GM12878 (cell line): Measurements from ENCODE around the gene ISG15. TPM values are rescaled to one million over a fixed set of nuclear protein-coding genes. Genes with fewer than 3 reads are reported as not detected.
A peak's percentile ranks its signal among the peaks of the same experiment; 100 is the strongest.

Source experiments
- ATAC-seq: fragments of 200-7000 bp; cut with Tn5 transposase; 3 replicates; pipeline ENCODE4 v1.9.1; 2020; ENCODE audit warnings: mild to moderate bottlenecking, moderate library complexity
- BruUV-seq: library from RNA; stranded (reverse); fragments of 400-500 nt; replicated peaks from 2 replicates; lab custom pipeline; 2021; lab: Mats Ljungman, UMichigan
- CTCF ChIA-PET: fragments of 300-600 bp; sonication (Branson Sonifier 250); formaldehyde crosslinking; extraction: SDS; loops from one replicate; lab custom pipeline; 2021; ENCODE audit warnings: inconsistent platforms; lab: Yijun Ruan, JAX
- POLR2A ChIA-PET: fragments of 350-600 bp; formaldehyde crosslinking; extraction: SDS; loops from one replicate; lab custom pipeline; 2021; ENCODE audit warnings: inconsistent platforms; lab: Charles Lee
- RAD21 ChIA-PET: fragments of 300-600 bp; sonication (Branson Sonifier 250); formaldehyde crosslinking; loops from one replicate; lab custom pipeline; 2023; ENCODE audit warnings: antibody characterized with exemption; ENCODE audit not compliant: unreplicated experiment; lab: Charles Lee
- SMC1A ChIA-PET: fragments of 300-600 bp; sonication (Branson Sonifier 250); formaldehyde crosslinking; loops from one replicate; lab custom pipeline; 2023; ENCODE audit not compliant: unreplicated experiment, uncharacterized antibody; lab: Charles Lee
- DNase-seq: peaks from one replicate; pipeline ENCODE4 v3.0.0-alpha.2; 2011; ENCODE audit warnings: low read depth, low spot score
- FAIRE-seq: peaks from 3 replicates; lab custom pipeline; 2011; peaks lifted over from hg19 to GRCh38; lab: Jason Lieb, UNC
- H2AFZ ChIP-seq: 2 replicates; pipeline ENCODE4 v1.6.0; 2011; ENCODE audit warnings: low read depth, low read length, control low read depth; ENCODE audit not compliant: control insufficient read depth
- H3K27ac ChIP-seq: 2 replicates; pipeline ENCODE4 v1.5.1; 2011; ENCODE audit warnings: control low read depth; ENCODE audit not compliant: control insufficient read depth, insufficient read depth
- H3K27me3 ChIP-seq, 2 experiments: replicated peaks in 1 of 2; 2 replicates each; pipeline versions ENCODE4 v1.6.0 to v1.6.1; 2011; ENCODE audit warnings: low read length in 1 of 2; ENCODE audit not compliant: control insufficient read depth in 2 of 2, insufficient read depth in 2 of 2
- H3K36me3 ChIP-seq, 2 experiments: 2 replicates each; pipeline ENCODE4 v1.5.1; 2011; ENCODE audit warnings: low read length in 1 of 2; ENCODE audit not compliant: control insufficient read depth in 2 of 2, insufficient read depth in 2 of 2
- H3K4me1 ChIP-seq: 2 replicates; pipeline ENCODE4 v1.6.1; 2011; ENCODE audit warnings: mild to moderate bottlenecking, low read length, moderate library complexity, mixed read lengths; ENCODE audit not compliant: control insufficient read depth, insufficient read depth
- H3K4me2 ChIP-seq: 2 replicates; pipeline ENCODE4 v1.6.0; 2011; ENCODE audit warnings: control low read depth; ENCODE audit not compliant: control insufficient read depth, insufficient read depth
- H3K4me3 ChIP-seq: fragments of 200-600 bp; sonication (generic); 2 replicates; pipeline ENCODE4 v1.5.1; 2016
- H3K79me2 ChIP-seq: 2 replicates; pipeline ENCODE4 v1.6.0; 2011; ENCODE audit warnings: low read length; ENCODE audit not compliant: control insufficient read depth, insufficient read depth
- H3K9ac ChIP-seq: 2 replicates; pipeline ENCODE4 v1.8.0; 2011; ENCODE audit warnings: low read length, control low read depth, mixed read lengths; ENCODE audit not compliant: control insufficient read depth, insufficient read depth
- H3K9me3 ChIP-seq: replicated peaks from 3 replicates; pipeline ENCODE4 v1.5.1; 2011; ENCODE audit warnings: mild to moderate bottlenecking, low read length; ENCODE audit not compliant: control insufficient read depth, insufficient read depth
- H4K20me1 ChIP-seq: 2 replicates; pipeline ENCODE4 v1.6.0; 2011; ENCODE audit not compliant: control insufficient read depth, insufficient read depth
- BHLHE40 ChIP-seq, 2 experiments: fragments of 450-650 bp in 1 of 2; IDR thresholded peaks; 2 replicates each; pipeline ENCODE4 v1.6.1; 2011 to 2017; ENCODE audit warnings: low read depth in 2 of 2, borderline replicate concordance in 1 of 2, improper control_type of control experiment in 1 of 2, low read length in 1 of 2, mild to moderate bottlenecking in 1 of 2
- LARP7 ChIP-seq: fragments of 450-650 bp; IDR thresholded peaks from 2 replicates; pipeline ENCODE4 v1.6.1; 2017; ENCODE audit warnings: mild to moderate bottlenecking
- MTA2 ChIP-seq: fragments of 450-650 bp; IDR thresholded peaks from 2 replicates; pipeline ENCODE4 v1.6.1; 2016; ENCODE audit warnings: low read depth, mild to moderate bottlenecking, moderate library complexity
- NFXL1 ChIP-seq: fragments of 450-650 bp; IDR thresholded peaks from 2 replicates; pipeline ENCODE4 v1.6.1; 2017; ENCODE audit warnings: antibody characterized with exemption, mild to moderate bottlenecking, borderline replicate concordance
- RB1 ChIP-seq: fragments of 450-650 bp; formaldehyde crosslinking; IDR thresholded peaks from 2 replicates; pipeline ENCODE4 v1.6.1; 2017; ENCODE audit warnings: mild to moderate bottlenecking, borderline replicate concordance
- SUPT20H ChIP-seq: IDR thresholded peaks from 2 replicates; pipeline ENCODE4 v1.6.1; 2011; ENCODE audit warnings: low read depth, mild to moderate bottlenecking, low read length, moderate library complexity, borderline replicate concordance; ENCODE audit not compliant: control insufficient read depth
- SUZ12 ChIP-seq: fragments of 200-600 bp; sonication (generic); IDR thresholded peaks from one replicate; pipeline ENCODE4 v1.6.1; 2018; ENCODE audit warnings: antibody characterized with exemption, mild to moderate bottlenecking; ENCODE audit not compliant: unreplicated experiment
- ZNF217 ChIP-seq: fragments of 450-650 bp; IDR thresholded peaks from 2 replicates; pipeline ENCODE4 v1.6.1; 2017; ENCODE audit warnings: antibody characterized with exemption, mild to moderate bottlenecking
- WGBS: methylation state at CpG from one replicate; pipeline ENCODE4 v1.1.6; 2016; ENCODE audit warnings: low lambda C conversion rate; ENCODE audit not compliant: insufficient replicate concordance, insufficient coverage; ENCODE audit errors: missing lambda C conversion rate; 5-methylcytosine and 5-hydroxymethylcytosine counted together
- in situ Hi-C: fragments of 300-500 bp; cut with MboI; formaldehyde crosslinking; loops from 9 replicates; pipeline ENCODE4 v1.14.3; 2018; ENCODE audit warnings: mixed read lengths
- intact Hi-C: fragments of 100-400 bp; cut with micrococcal nuclease; formaldehyde crosslinking; loops from one replicate; pipeline ENCODE4 v1.14.2; 2022; ENCODE audit not compliant: unreplicated experiment
- polyA plus RNA-seq, 11 experiments: library from polyadenylated mRNA; depleted of rRNA in 4 of 11; unstranded in 6 of 11; stranded (reverse) in 5 of 11; fragments of >200 nt; fragmentation: Nextera tagmentation in 4 of 11; fragmentation: Illumina TruSeq in 1 of 11; extraction: Ambion mirVana in 4 of 11; extraction: Trizol in 1 of 11; gene quantifications; 1 replicate in 1 of 11; 2 replicates in 10 of 11; pipeline versions ENCODE4 v1.2.1 to v1.2.3, GENCODE V29; 2011 to 2016; ENCODE audit warnings: inconsistent platforms in 2 of 11, missing spikeins in 2 of 11, low read depth in 1 of 11
- total RNA-seq, 4 experiments: library from RNA; depleted of rRNA in 3 of 4; stranded (reverse); fragments of >200 nt in 3 of 4; fragmentation: Illumina TruSeq in 1 of 4; extraction: Trizol in 1 of 4; gene quantifications; 2 replicates each; pipeline versions ENCODE4 v1.2.1 to v1.2.3, GENCODE V29; 2013 to 2021
- TF ChIP-seq, protein P1 (sequence below): fragments of 450-650 bp; IDR thresholded peaks from 2 replicates; pipeline ENCODE4 v1.6.1; 2017; ENCODE audit warnings: mild to moderate bottlenecking, moderate library complexity
- TF ChIP-seq, protein P2 (sequence below): fragments of 450-650 bp; IDR thresholded peaks from 2 replicates; pipeline ENCODE4 v1.6.1; 2017; ENCODE audit warnings: mild to moderate bottlenecking, low read depth, inconsistent platforms; ENCODE audit not compliant: poor library complexity, severe bottlenecking

ISG15 gene
- total and polyA plus RNA-seq, 10 of the 15 experiments (the other 5 are each of a cell fraction or from before 2014, with no cell fraction given), result 7.8 to 384 (median 274) TPM

GRCh38 chr1:997713-997992, 15.6 kb upstream of the ISG15 start (continued):
- no peak for TF ChIP-seq SUPT20H
- TF ChIP-seq MTA2, result no peak
- no peak for TF ChIP-seq LARP7
- TF ChIP-seq, protein P1, sequence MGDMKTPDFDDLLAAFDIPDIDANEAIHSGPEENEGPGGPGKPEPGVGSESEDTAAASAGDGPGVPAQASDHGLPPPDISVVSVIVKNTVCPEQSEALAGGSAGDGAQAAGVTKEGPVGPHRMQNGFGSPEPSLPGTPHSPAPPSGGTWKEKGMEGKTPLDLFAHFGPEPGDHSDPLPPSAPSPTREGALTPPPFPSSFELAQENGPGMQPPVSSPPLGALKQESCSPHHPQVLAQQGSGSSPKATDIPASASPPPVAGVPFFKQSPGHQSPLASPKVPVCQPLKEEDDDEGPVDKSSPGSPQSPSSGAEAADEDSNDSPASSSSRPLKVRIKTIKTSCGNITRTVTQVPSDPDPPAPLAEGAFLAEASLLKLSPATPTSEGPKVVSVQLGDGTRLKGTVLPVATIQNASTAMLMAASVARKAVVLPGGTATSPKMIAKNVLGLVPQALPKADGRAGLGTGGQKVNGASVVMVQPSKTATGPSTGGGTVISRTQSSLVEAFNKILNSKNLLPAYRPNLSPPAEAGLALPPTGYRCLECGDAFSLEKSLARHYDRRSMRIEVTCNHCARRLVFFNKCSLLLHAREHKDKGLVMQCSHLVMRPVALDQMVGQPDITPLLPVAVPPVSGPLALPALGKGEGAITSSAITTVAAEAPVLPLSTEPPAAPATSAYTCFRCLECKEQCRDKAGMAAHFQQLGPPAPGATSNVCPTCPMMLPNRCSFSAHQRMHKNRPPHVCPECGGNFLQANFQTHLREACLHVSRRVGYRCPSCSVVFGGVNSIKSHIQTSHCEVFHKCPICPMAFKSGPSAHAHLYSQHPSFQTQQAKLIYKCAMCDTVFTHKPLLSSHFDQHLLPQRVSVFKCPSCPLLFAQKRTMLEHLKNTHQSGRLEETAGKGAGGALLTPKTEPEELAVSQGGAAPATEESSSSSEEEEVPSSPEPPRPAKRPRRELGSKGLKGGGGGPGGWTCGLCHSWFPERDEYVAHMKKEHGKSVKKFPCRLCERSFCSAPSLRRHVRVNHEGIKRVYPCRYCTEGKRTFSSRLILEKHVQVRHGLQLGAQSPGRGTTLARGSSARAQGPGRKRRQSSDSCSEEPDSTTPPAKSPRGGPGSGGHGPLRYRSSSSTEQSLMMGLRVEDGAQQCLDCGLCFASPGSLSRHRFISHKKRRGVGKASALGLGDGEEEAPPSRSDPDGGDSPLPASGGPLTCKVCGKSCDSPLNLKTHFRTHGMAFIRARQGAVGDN, result no peak
- TF ChIP-seq NFXL1, result no peak
- no peak for TF ChIP-seq ZNF217
- no peak for TF ChIP-seq RB1

GRCh38 chr1:997993-998744, 15.1 kb upstream of the ISG15 start:
- Histone ChIP-seq H3K27me3 (peaks cover 0 to 17% of the 10 kb centered on the region in 2 experiments; a peak in 2 of 4 replicates), H3K27ac (no peak overlapping the region), H3K4me1 (peaks cover 17% of the 10 kb centered on the region), H4K20me1 (no peaks in the 10 kb centered on the region), H3K36me3 (no peaks in the 10 kb centered on the region), H3K79me2 (no peaks in the 10 kb centered on the region), H2AFZ (no peak overlapping the region), H3K4me2 (no peak overlapping the region), H3K4me3 (no peak overlapping the region), H3K9ac (no peak overlapping the region), H3K9me3 (peaks cover 2% of the 10 kb centered on the region; the same call in 1 of the 3 replicates)
- no peak for FAIRE-seq
- CTCF ChIA-PET, result interaction anchor here (1.1 kb wide), 1 partner anchor 14 kb away, joined by 3 read pairs; no protein-coding TSS in a partner anchor
- TF ChIP-seq BHLHE40 (IDR thresholded peaks at IDR 0.05; ENCODE audit: borderline replicate concordance in 1 of 2, low read depth in 2 of 2, low read length in 1 of 2), result peak in 1 of 2 experiments; percentile 45; a peak in 1 of 4 replicates
- TF ChIP-seq SUZ12, result peak; percentile 61
- TF ChIP-seq, protein P2, sequence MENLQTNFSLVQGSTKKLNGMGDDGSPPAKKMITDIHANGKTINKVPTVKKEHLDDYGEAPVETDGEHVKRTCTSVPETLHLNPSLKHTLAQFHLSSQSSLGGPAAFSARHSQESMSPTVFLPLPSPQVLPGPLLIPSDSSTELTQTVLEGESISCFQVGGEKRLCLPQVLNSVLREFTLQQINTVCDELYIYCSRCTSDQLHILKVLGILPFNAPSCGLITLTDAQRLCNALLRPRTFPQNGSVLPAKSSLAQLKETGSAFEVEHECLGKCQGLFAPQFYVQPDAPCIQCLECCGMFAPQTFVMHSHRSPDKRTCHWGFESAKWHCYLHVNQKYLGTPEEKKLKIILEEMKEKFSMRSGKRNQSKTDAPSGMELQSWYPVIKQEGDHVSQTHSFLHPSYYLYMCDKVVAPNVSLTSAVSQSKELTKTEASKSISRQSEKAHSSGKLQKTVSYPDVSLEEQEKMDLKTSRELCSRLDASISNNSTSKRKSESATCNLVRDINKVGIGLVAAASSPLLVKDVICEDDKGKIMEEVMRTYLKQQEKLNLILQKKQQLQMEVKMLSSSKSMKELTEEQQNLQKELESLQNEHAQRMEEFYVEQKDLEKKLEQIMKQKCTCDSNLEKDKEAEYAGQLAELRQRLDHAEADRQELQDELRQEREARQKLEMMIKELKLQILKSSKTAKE, result no peak
- in situ Hi-C loops (no loop called here), intact Hi-C loops (no loop called here)
- no peak for ATAC-seq
- no TSS peak for BruUV-seq
- POLR2A ChIA-PET, result no interaction called here
- 56% methylated on average over 45 of the region's 75 CpGs for WGBS
- RAD21 ChIA-PET, result no interaction called here
- SMC1A ChIA-PET, result interaction anchor here (0.7 to 1.3 kb wide), 2 partner anchors 14 to 15 kb away, joined by 3 read pairs; partner anchors contain the start of gene ISG15
- DNase-seq, result no peak
